Fibroblast of skin of right quadriceps (primary cell): ENCODE results near the gene LIPH.
"Not testable (repeated sequence)": the region's sequence is repeated elsewhere in the genome, so short reads cannot be mapped to it uniquely, and the experiment has no call there.

Experiments
- DNase-seq: peaks from one replicate; pipeline ENCODE4 v3.0.0-alpha.2; 2013

LIPH gene

DNA sequence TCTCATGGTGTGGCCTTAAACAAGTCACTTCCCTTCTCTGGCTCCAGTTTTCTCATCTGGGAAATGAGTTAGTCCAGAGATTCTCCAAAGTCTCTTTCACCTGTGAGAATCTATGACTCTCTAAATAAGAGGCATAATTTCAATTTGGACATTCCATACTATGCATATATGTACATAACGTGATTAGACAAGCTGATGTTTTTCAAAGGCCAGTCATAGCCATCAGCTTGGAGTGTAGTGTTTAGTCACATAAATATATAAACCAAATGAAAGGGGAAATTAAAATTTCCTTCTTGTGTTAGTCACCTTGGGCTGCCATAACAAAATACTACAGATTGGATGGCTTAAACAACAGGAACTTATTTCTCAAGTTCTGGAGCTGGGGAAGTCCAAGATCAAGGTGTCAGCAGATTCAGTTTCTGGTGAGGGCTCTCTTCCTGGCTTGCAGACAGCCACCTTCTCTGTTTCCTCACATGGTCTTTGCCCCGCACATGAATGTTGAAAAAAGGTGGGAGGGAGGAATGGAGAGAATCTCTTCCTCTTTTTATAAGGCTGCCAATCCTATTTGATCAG lies 72.9 kb downstream of the LIPH start:
- no peak for DNase-seq

DNA sequence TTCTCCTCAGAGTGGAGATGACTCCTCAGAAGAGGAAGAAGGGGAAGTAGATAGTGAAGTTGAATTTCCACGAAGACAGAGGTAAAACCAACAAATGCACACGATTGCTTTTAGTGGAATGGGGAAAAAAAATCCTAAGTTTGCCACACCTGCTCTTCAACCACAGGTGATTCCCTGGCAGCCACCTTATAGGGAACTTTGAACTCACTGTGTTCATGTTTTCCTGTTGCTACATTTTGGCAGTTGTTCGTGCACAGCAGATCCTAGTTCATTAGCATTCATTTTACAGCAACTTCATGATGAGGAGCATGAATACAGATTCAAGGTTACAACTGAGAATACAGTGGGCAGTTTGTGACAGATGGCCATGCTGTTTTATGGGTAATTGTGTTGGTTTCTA lies 75.1 kb downstream of the LIPH start:
- DNase-seq, result no peak

DNA sequence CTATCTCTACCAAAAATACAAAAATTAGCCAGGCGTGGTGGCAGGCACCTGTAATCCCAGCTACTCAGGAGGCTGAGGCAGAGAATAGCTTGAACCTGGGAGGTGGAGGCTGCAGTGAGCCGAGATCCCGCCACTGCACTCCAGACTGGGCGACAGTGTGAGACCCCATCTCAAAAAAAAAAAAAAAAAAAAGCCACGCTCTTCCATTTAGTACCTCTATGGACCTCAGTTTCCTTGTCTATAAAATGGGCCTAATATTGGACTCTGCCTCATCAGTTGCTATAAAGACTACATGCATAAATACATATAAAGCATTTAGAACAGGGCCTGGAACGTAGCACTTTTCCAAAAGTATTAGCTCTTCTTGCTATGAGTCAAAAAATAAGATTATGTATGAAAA lies 77.5 kb downstream of the LIPH start:
- not testable (repeated sequence) for DNase-seq

DNA sequence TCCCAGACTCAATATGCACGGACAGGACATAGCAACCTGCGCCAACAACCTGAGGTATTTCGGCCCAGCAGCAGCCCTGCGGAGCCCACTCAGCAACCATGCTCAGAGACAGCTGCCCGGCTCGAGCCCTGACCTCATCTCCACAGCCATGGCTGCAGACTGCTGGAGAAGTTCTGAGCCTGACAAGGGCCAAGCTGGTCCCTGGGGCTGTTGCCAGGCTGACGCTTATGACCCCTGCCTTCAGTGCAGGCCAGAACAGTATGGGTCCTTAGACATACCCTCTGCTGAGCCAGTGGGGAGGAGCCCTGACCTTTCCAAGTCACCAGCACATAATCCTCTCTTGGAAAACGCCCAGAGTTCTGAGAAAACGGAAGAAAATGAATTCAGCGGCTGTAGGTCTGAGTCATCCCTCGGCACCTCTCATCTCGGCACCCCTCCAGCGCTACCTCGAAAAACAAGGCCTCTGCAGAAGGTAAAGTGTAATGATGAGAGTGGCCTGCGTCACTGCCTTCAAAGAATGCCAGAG lies 79.0 kb downstream of the LIPH start:
- DNase-seq, result no peak

DNA sequence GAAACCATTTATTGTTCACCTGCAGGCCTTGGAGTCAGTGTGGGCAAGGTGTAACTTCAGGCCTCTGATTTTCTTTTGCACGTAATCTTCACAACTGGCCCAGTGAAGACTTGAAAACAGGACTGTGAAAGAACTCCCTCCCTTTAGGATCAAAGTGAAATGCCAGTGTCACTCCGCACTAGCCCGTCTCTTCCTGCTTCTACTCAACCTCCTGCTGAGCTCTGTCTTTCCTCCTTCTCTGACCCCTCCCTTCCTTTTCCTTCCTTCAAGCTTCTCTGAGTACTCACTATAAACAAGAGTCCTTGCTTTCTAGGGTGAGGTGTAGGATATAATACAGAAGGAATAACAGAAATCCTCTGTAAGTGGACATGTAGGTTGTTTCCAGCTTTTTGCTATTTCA lies 82.1 kb downstream of the LIPH start:
- DNase-seq, result no peak

DNA sequence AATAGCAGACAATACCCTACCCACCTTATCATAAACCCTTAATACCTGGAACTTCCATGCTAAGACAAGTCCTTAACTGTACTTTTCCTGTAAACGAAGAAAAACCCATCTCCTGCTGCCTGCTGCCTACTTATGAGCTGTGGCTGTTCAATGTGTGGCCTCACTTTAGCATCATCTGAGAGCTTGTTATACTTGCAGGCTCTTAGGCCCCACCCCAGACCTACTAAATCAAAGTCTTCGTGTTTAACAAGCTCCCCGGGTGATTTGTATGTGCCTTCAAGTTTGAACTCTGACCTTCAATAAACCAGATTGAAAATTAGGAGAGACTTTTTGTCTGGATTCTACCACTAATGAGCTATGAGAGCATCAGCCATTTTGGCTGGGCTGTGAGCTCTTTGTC lies 82.8 kb downstream of the LIPH start:
- no peak for DNase-seq

DNA sequence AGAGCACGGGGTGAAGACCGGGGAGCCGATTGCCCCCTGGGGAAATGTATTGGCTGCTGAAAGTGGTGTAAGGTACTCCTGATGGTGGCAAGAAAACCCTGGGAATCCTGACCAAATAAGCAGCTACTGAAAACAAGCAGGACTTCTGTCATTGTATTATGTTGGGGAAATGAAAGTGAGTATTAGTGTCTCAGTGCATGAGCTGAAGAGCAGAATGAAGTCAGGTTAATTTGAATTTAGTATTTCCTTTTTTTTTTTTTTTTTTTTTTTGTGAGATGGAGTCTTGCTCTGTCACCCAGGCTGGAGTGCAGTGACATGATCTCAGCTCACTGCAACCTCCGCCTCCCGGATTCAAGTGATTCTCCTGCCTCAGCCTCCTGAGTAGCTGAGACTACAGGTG lies 86.3 kb downstream of the LIPH start:
- not testable (repeated sequence) for DNase-seq

DNA sequence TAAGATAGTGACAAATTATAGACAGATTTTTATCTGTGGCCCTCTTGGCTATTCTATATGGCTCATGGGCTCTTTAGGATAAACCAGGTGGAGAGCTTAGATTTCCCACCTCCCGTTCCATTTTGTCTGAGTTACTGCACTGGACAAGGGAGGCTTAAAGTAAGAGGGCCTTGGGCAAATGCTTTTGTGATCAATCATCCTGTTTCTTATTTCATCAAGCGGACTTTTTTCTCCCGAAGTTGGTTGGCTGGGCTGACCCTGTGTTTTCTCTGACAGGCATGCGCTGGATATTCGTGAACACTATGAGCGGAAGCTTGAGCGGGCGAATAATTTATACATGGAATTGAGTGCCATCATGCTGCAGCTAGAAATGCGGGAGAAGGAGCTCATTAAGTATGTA lies 86.9 kb downstream of the LIPH start:
- DNase-seq, result no peak

DNA sequence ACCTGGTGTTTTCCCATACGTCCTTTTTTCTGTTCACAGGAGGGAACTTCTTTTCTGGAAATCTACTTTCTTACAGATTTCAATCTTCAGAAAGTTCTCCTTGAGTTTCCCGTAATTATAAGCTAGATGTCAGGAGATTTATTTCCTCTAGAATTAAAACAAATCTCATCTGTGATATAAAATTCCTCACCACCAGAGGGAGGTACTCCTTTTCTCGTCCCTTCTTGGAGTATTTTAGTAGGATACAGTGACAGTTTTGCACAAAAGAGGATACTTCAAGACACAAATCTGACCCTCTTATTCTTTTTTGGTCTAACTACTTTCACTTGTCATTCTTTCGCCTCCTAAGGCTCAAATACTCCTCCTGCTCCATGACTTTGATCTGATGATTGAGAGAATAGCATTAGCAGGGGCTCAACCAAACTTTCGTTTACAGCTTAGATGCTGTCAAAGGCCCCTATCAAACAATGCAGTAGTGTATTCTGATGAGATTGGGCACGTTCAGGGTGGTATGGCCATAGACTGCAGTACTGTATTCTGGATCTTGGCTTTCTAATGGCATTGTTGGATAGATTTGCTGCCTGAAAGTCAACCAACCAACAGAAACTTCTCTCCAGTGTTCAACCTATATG lies 91.6 kb downstream of the LIPH start:
- peak; percentile 5 for DNase-seq

DNA sequence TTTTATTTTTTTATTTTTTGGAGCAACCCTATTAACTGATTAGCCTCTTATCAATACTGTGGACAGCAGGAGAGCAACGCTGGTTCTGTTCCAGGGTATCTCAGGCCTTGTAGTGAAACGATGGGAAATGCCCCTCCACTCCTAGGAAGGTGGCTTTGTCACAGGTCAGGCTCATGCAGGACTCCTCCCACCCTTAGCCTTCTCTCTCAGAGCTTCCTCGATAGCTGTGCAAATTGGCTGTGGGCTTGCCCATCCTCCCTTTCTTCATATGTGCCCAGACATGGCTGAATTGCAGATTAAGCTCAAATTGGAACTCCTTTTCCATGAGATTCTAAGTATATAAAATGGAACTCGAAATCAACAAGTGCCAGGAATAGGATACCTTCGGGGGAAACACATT lies 92.1 kb downstream of the LIPH start:
- DNase-seq, result no peak

DNA sequence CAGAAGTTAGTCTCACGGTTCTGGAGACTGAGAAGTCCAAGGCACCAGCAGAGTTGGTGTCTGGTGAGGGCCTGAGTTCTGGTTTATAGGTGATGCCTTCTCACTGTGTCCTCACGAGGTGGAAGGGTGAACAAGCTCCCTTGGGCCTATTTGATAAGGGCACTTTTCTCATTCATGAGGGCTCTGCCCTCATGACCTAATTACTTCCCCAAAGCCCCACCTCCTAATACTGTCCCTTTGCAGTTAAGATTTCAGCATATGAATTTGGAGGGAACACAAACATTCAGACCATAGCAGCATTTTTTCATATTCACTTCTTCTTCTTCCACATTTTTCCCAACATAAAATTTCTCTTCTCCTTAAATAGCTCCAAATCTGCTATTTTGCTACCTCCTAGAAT lies 95.0 kb downstream of the LIPH start:
- DNase-seq, result no peak
